Measurements from ENCODE around the gene DROSHA. TPM values are rescaled to one million over a fixed set of nuclear protein-coding genes. Genes with fewer than 3 reads are reported as not detected.

Gene DROSHA
- total and polyA plus RNA-seq, 2 donors (not counting 3 experiments of a cell fraction or from before 2014, with no cell fraction given): 49.1 to 96.4 TPM

GRCh38 chr5:31359839-31360238 is 172.1 kb downstream of the DROSHA start:
- BruUV-seq (replicated peaks): no TSS peak
- CTCF ChIA-PET: no interaction called here
- intact Hi-C loops (cut with micrococcal nuclease): no loop called here

More at GRCh38 chr5:31359839-31360238, 172.1 kb downstream of the DROSHA start:
- FAIRE-seq: no peak
- Histone ChIP-seq H3K27me3 (ENCODE audit: control insufficient read depth in 2 of 2, insufficient read depth in 2 of 2, low read length in 2 of 2) (no peaks in the 10 kb centered on the region), H3K79me2 (ENCODE audit: control insufficient read depth, insufficient read depth, low read length) (no peaks in the 10 kb centered on the region), H3K4me2 (ENCODE audit: insufficient read depth, low read length) (no peak overlapping the region), H3K36me3 (ENCODE audit: control insufficient read depth in 2 of 2, extremely low read depth in 1 of 2, insufficient read depth in 2 of 2, low read length in 2 of 2) (no peaks in the 10 kb centered on the region), H4K20me1 (replicated peaks; ENCODE audit: control insufficient read depth, extremely low read depth, insufficient read depth, low read length) (no peaks in the 10 kb centered on the region), H3K4me1 (ENCODE audit: control insufficient read depth, extremely low read depth, insufficient read depth, low read length) (no peaks in the 10 kb centered on the region), H3K9ac (replicated peaks; ENCODE audit: extremely low read depth, insufficient read depth, low read length) (no peak overlapping the region), H3K9me1 (replicated peaks; ENCODE audit: control insufficient read depth, extremely low read depth, insufficient read depth, low read length) (no peaks in the 10 kb centered on the region), H3K4me3 (replicated peaks in 1 of 3; ENCODE audit: insufficient read depth in 1 of 3, low read depth in 1 of 3, low read length in 3 of 3) (no peak overlapping the region), H2AFZ (ENCODE audit: low read depth, low read length) (no peak overlapping the region), H3K27ac (ENCODE audit: insufficient read depth, low read depth, low read length) (no peak overlapping the region), H3K9me3 (replicated peaks; ENCODE audit: control insufficient read depth, insufficient read depth, low read length) (no peaks in the 10 kb centered on the region)
- DNase-seq (ENCODE audit: low read depth, low spot score): no peak
- TF ChIP-seq CTCF (IDR thresholded peaks at IDR 0.05; ENCODE audit: extremely low read depth in 1 of 2, insufficient read depth in 1 of 2, low read depth in 1 of 2, low read length in 2 of 2) (no peak), POLR2A (IDR thresholded peaks at IDR 0.05; ENCODE audit: low read depth, low read length) (no peak), JUN (IDR thresholded peaks at IDR 0.05; ENCODE audit: borderline replicate concordance, insufficient read depth, insufficient read length, low read depth) (no peak), GATA2 (IDR thresholded peaks at IDR 0.05; ENCODE audit: insufficient read depth, insufficient read length, low read depth, low read length) (no peak), MAX (IDR thresholded peaks at IDR 0.05; ENCODE audit: insufficient read depth, insufficient read length) (no peak), FOS (IDR thresholded peaks at IDR 0.05; ENCODE audit: borderline replicate concordance, insufficient read depth, low read length) (no peak), MYC (IDR thresholded peaks at IDR 0.05; ENCODE audit: low read depth, low read length) (no peak), EZH2 (IDR thresholded peaks at IDR 0.05; ENCODE audit: borderline replicate concordance, low read depth, low read length, severe bottlenecking) (no peak)
- dilution Hi-C loops (cut with MboI; ENCODE audit: extremely low pct_ligation_motif_present, low sequenced_read_pairs): no loop called here
- POLR2A ChIA-PET: no interaction called here

All from endothelial cell of umbilical vein (primary cell).